C4-2B (cell line): ENCODE data around the gene GSG1L2.
A peak's percentile ranks its signal among the peaks of the same experiment; 100 is the strongest.

Source experiments
- H3K27ac ChIP-seq: fragments of 450-650 bp; 2 replicates; pipeline ENCODE4 v1.5.1; 2017
- CTCF ChIP-seq: fragments of 450-650 bp; conservative IDR thresholded peaks from 2 replicates; pipeline ENCODE4 v1.5.1; 2017; ENCODE audit warnings: mild to moderate bottlenecking
- ZFX ChIP-seq: fragments of 450-650 bp; IDR thresholded peaks from 2 replicates; pipeline ENCODE4 v1.6.1; 2017

GSG1L2 gene

GRCh38 chr17:9805769-9806168, 16.1 kb downstream of the GSG1L2 start:
- H3K27ac ChIP-seq = no peak overlapping the region
- TF ChIP-seq CTCF (no peak), ZFX (no peak)

GRCh38 chr17:9802697-9803096, 19.2 kb downstream of the GSG1L2 start:
- no peak overlapping the region for H3K27ac ChIP-seq
- no peak for TF ChIP-seq ZFX
- TF ChIP-seq CTCF = no peak

- TF ChIP-seq ZFX (no peak), CTCF (no peak)
- H3K27ac ChIP-seq = no peak overlapping the region
These were observed 19.6 kb downstream of the GSG1L2 start for GRCh38 chr17:9802294-9802693.

GRCh38 chr17:9801505-9801904, 20.4 kb downstream of the GSG1L2 start:
- TF ChIP-seq CTCF (no peak), ZFX (no peak)
- no peak overlapping the region for H3K27ac ChIP-seq

- TF ChIP-seq ZFX (no peak), CTCF (no peak)
- H3K27ac ChIP-seq = peak overlapping the region; percentile 24
These were observed 23.2 kb downstream of the GSG1L2 start for GRCh38 chr17:9798724-9799123.

GRCh38 chr17:9798008-9798407, 23.9 kb downstream of the GSG1L2 start:
- TF ChIP-seq CTCF = no peak
- TF ChIP-seq ZFX = no peak

GRCh38 chr17:9792181-9792840, 29.6 kb downstream of the GSG1L2 start:
- no peak overlapping the region for H3K27ac ChIP-seq
- no peak for TF ChIP-seq ZFX
- no peak for TF ChIP-seq CTCF

More at GRCh38 chr17:9798008-9798407, 23.9 kb downstream of the GSG1L2 start:
- H3K27ac ChIP-seq = peak overlapping the region; percentile 24; the same call in 1 of the 2 replicates
